Omental fat pad (tissue), 4 donors: ENCODE measurements around the gene GALNT16. TPM values are rescaled to one million over a fixed set of nuclear protein-coding genes. Genes with fewer than 3 reads are reported as not detected.

ENCODE experiments used
- ATAC-seq: fragments of 150-250 bp; one replicate; pipeline ENCODE4 v1.9.1; 2016; ENCODE audit warnings: mild to moderate bottlenecking, moderate library complexity; ENCODE audit not compliant: low FRiP score
- DNase-seq: peaks from one replicate; pipeline ENCODE4 v3.0.0-alpha.2; 2019; ENCODE audit warnings: low spot score
- CTCF ChIP-seq, 3 donors: fragments of 450-650 bp; IDR thresholded peaks; one replicate each; pipeline ENCODE4 v1.5.1; 2016 to 2017; ENCODE audit warnings: antibody characterized with exemption in 3 of 3, mild to moderate bottlenecking in 3 of 3, moderate library complexity in 2 of 3
- total RNA-seq, 4 donors: library from RNA; depleted of rRNA; stranded (reverse); fragments of >200 nt; gene quantifications; one replicate each; pipeline ENCODE4 v1.1.0, GENCODE V29; 2016

The GALNT16 gene
- total RNA-seq, 4 donors from 2014 or later: 6.5 to 18.3 (median 8.1) TPM

GRCh38 chr14:69232388-69232787, 27.6 kb upstream of the GALNT16 start:
- no peak for TF ChIP-seq CTCF (IDR thresholded peaks at IDR 0.05)

DNA sequence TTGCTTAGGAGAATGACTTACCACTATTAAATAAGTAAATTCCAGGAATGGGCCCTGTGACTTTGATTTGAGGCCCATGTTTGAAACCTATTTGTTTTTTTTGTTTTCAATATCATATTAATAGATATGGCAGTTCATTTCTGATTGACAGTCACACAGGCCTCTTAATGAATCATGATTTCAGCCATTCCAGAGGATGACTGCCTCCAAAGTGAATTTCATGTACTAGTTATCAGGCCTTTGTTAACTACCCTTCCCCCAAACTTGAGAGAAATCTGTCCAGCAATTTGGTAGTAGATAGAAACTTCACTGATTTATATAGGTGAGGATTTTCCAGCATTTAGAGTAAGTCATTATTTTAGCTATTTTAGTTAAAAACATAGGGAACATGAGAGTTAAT, 25.9 kb upstream of the GALNT16 start:
- DNase-seq (no peak), ATAC-seq (no peak)
- TF ChIP-seq CTCF (IDR thresholded peaks at IDR 0.05): no peak

More at GRCh38 chr14:69232388-69232787, 27.6 kb upstream of the GALNT16 start:
- ATAC-seq (no peak), DNase-seq (no peak)

GRCh38 chr14:69235708-69236107, 24.2 kb upstream of the GALNT16 start:
- DNase-seq (no peak), ATAC-seq (no peak)
- TF ChIP-seq CTCF (IDR thresholded peaks at IDR 0.05): no peak

GRCh38 chr14:69237142-69237541, 22.8 kb upstream of the GALNT16 start:
- no peak for ATAC-seq
- no peak for TF ChIP-seq CTCF (IDR thresholded peaks at IDR 0.05)
- no peak for DNase-seq

- TF ChIP-seq CTCF (IDR thresholded peaks at IDR 0.05): no peak
- no peak for DNase-seq
- ATAC-seq: no peak
These were observed 22.4 kb upstream of the GALNT16 start for GRCh38 chr14:69237584-69237983.

DNA sequence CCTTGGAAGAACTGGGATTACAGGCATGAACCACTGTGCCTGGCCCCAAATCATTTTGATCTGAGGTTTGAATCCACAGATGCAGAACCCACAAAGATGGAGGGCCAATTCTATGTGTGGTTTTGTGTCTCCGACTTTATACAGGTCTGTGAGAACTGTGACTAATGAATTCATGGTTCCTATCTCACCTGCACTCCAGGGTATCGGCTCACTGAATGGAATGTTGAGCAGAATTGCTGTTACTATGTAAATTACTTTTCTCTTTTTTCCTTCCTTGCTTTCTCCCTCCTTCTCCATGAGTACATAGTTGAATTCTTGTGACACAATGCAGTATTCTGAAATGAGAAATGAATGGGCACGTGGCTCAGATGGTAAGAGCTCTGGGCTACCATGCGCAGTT, 21.1 kb upstream of the GALNT16 start:
- DNase-seq: no peak
- no peak for TF ChIP-seq CTCF (IDR thresholded peaks at IDR 0.05)
- ATAC-seq: no peak

DNA sequence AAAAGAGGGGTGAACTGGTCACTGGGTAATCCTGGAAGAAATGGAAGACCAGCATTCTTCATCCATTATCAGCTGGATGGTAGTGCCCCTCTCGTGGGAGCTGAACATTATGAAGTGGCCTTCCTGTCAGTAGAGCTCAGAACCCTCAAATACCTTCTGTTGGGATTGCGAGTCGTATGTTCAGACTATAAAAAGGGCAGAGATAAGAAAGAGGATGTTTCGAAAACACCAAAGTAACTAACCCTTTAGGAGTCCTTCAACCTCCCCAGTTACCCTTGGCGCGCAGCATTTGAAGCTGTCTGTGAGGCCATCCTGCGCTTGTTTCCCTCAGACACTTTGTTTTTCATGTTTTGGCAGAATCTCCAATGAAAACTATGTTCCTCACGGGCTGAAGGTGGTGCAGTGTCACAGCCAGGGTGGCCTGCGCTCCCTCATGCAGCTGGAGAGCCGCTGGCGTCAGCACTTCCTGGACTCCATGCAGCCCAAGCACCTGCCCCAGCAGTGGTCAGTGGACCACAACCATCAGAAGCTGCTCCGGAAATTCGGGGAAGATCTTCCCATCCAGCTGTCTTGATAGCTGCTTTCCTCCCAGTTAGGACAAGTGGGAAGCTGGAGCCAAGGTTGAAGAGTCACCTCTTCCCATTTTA, 19.3 kb upstream of the GALNT16 start:
- no peak for ATAC-seq
- no peak for DNase-seq
- TF ChIP-seq CTCF (IDR thresholded peaks at IDR 0.05): no peak
